HS-5 (cell line): ENCODE data around the gene C1orf232.

ENCODE experiments used
- DNase-seq: peaks from one replicate; pipeline ENCODE4 v3.0.0-alpha.2; 2012; ENCODE audit warnings: low read depth

The C1orf232 gene

DNA sequence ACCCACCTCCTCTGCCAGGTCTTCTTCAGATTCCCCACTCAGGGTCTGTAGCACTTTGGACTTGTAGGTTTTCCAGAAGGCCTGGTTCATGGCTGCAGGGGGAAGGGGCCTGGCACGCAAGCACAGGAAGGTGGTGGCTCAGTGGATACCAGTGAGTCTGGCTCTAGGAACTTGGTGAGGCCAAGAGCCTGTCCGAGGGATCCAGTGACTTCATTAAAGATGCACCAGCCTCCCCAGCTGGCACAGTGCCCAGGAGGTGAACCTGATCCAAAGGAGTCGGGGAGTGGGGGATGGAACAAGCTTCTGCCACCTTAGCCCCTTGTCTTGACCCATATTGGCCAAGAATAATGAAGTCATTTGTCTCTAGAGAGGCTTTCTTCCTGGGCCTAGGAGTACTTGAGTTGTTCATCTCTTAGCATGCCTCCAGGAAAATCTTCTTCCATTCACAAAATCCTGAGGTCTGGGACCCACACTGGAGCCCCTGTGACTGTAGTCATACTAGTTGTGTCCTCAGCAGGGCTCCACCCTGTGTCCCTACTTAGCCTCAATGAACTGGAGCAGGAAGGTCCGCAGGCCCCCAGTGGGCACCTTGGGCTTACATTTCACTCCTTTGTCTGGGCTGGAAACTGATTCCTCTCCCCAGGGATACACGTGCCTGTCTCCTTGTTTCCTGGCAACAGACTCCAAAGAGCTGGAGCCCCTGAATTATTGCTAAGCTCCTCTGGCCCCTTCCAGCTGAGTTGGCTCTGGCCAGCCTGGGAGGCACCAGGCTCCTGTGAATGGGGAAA is at the start of gene C1orf232:
Gene C1orf232, minus strand, starts transcription at position 554 of the 788 bp plus-strand sequence. Its CDS starts 464 bp downstream, at position 90.
- no peak for DNase-seq

DNA sequence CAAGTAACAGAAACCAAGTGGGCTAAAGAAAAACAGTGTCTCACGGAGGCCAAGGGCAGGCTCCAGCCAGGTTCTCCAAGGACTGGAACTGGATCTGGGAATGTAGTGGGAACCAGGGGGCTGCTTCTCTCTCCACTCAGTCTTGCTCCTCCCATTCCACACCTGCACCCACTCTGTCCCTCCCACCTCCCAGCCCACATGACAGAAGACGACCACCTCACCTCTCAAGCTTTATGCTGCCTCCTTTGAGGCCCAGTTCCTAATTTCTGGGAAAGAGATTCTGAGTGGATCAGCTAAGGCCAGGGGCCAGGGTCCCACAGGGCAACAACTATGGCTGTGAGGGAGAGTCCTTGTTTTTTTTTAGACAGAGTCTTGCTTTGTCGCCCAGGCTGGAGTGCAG is 46.5 kb upstream of the C1orf232 start:
- no peak for DNase-seq

GRCh38 chr1:26213335-26213905 is 44.7 kb upstream of the C1orf232 start:
- no peak for DNase-seq

GRCh38 chr1:26212726-26213125 is 44.0 kb upstream of the C1orf232 start:
- no peak for DNase-seq

DNA sequence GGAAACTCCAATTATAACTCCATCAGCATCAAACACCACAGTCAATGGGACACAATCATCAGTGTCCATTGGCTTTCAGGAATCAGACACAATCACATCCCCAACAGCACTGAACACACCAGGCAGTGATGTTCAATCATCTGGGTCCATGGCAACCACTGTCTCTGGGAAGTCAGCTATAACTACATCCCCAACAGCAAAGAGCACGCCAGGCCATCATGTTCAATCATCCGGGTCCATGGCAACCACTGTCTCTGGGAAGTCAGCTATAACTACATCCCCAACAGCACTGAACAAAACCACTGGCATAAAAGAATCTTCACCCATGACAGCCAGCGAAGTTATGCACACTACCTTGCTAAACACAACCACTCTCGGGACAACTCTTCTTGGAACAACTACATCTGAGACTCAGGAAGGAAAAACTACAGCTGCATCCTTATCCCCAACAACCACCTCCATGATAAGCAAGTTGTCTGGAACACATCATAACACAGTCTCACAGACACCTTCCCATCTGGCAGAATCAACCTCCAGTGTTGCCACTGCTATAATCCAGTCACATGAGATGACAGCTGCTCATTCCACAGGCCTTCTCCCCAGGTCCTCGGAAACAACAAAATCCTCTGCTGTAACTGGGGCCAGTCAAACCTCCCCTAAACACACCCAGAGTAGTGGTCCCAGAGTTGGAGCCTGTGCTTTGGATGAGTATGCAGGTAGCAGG is 41.5 kb upstream of the C1orf232 start:
- no peak for DNase-seq

DNA sequence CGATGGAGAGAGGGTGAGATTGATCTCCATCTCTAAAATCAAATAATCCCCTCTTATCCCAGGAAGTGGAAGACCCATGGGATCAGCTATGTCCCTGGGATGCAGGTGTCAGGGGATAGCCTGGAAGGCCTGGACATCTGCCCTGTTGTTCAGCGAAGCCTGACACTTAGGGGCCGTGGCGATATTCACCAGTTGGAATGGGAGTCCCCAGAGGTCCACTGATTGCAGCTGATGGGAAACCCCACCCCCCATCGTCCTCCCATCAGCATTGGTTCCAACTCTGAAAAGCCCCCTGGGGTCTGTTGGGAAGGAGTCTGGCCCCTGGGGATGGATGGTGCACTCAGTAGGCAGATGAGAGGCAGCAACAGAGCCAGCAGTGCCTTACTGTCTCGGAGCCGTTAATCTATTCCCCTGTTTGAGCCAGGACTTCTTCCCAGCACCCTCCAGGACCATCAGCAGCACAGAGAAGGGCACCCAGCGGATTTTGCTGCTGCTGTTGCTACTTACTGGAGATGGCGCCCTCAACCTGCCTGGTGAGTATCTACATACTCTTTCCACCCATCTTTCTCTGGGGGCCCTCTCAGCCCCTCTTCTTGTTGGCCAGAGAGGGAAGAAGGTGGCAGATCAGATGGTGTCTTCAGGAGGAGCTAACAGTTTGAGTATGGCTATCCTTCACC is 35.0 kb upstream of the C1orf232 start:
- no peak for DNase-seq

DNA sequence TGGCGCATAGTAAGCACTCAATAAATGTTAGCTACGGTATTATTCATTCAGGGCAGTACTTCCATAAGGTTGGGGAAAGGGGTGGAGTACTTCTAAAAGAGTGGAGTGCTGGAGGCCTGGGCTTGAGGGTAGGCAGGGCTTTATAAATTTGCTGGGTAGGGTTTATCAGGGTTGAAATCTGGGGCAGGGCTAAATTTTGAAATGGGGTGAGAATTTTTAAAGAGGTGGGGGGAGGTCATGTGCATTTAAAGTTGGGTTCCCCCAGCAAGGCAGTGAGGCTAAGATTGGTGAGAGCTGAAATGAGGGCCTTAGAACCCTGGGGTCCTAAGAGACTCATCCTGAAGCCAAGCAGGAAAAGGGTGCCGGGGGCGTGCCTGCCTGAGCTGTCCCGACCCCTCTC is 31.6 kb upstream of the C1orf232 start:
- no peak for DNase-seq

DNA sequence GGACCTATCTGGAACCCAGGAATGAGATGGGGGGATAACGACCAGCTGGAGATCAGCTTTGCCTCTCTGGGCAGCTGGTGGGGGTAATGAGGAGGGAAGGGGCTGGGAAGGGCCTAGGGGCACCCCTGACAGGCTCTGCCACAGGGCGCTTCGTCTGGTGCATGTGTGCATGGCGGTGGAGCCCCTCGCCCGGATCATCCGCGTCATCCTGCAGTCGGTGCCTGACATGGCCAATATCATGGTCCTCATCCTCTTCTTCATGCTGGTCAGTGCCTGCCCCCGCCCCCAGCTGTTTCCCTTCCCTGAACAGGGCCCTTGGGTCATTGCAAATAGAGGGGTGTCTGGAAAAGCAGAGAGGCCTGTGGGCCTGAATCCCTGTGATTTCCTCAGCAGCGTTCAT is 29.1 kb upstream of the C1orf232 start:
- DNase-seq: no peak

- DNase-seq: no peak
Measured at GRCh38 chr1:26197301-26197700, 28.5 kb upstream of the C1orf232 start.

GRCh38 chr1:26195805-26196204 is 27.0 kb upstream of the C1orf232 start:
- DNase-seq: no peak

GRCh38 chr1:26191739-26192138 is 23.0 kb upstream of the C1orf232 start:
- DNase-seq: no peak

- DNase-seq: no peak
Measured at GRCh38 chr1:26190373-26190987, 21.7 kb upstream of the C1orf232 start, which contains the start of gene CATSPER4. Gene CATSPER4 (plus strand): TSS chr1:26190602. CDS start chr1:26190628, 26 bp downstream.

GRCh38 chr1:26189751-26190275 is 21.1 kb upstream of the C1orf232 start:
- DNase-seq: no peak

- no peak for DNase-seq
Measured at GRCh38 chr1:26189331-26189730, 20.6 kb upstream of the C1orf232 start.

GRCh38 chr1:26188477-26188876 is 19.7 kb upstream of the C1orf232 start:
- DNase-seq: no peak

GRCh38 chr1:26187882-26188281 is 19.1 kb upstream of the C1orf232 start:
- no peak for DNase-seq

GRCh38 chr1:26184883-26185282 is 16.1 kb upstream of the C1orf232 start:
- no peak for DNase-seq

- DNase-seq: no peak
Measured at GRCh38 chr1:26184086-26184485, 15.3 kb upstream of the C1orf232 start.

DNA sequence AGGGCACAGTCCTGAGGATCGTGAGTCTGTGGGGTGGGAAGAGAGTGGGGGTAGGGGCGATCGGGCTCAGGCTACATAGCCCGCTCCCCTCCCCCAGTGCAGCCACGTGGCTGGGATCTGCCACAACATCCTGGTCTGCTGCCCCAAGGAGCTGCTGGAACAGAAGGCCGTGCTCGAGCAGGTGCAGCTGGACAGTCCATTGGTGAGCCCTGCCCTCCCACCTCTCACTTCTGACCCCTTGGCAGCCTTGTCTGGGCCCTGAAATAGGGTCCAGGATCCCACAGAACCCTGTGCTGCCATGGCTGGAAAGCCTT is 13.6 kb upstream of the C1orf232 start:
- DNase-seq: no peak

DNA sequence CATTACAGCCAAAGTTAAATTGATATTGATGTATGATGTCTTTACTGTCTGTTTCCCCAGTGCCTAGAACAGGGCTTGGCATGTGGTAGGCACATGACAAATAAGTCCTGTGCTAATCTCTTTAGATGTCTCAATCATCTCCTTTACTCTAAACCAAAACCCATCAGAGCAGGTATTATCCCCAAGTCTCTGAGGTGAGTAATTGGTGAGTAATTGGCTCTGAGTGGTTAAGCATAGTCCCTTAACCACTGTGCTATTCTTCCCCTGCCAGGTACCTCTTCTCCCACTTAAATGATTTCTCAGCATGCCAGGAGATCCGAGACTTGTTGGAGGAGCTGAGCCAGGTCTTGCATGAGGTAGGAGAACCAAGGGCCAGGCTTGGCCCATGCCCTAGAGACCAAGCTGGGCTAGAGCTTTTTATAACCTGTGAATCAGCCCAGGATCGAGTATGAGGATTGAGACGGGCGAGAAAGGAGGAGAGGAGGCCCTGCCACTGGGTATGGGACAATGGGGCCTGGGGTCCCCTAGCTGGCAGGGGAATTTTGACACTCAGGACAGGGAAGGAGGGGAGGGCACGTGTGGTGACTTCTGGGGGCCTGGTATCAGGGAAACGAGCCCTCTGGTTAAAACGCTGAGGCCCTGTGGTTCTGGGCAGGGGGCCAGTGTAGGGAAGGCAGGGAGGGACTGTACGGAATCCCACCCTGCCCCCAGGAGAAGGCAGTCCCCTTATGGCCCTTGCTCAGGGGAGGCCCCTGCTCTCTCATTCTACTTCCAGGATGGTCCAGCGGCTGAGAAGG is 13.0 kb upstream of the C1orf232 start:
- no peak for DNase-seq

GRCh38 chr1:26180010-26180506 is 11.3 kb upstream of the C1orf232 start:
- no peak for DNase-seq
